CD14-positive monocyte (primary cell): ENCODE measurements around the gene UQCC2. TPM values are rescaled to one million over a fixed set of nuclear protein-coding genes. Genes with fewer than 3 reads are reported as not detected.

Source experiments
- DNase-seq, 3 donors: peaks; one replicate each; pipeline ENCODE4 v3.0.0-alpha.2; 2011 to 2022
- H2AFZ ChIP-seq: 2 replicates; pipeline ENCODE4 v1.6.0; 2012; ENCODE audit warnings: mild to moderate bottlenecking, low read depth, low read length, inconsistent platforms; ENCODE audit not compliant: insufficient read depth, poor library complexity, severe bottlenecking
- H3K27ac ChIP-seq, 2 donors: 1 replicate in 1 of 2; 2 replicates in 1 of 2; pipeline ENCODE4 v1.5.1; 2012 to 2013; ENCODE audit warnings: low read length in 2 of 2, control low read depth in 1 of 2, inconsistent platforms in 1 of 2, low read depth in 1 of 2, mild to moderate bottlenecking in 1 of 2
- H3K27me3 ChIP-seq, 2 donors: one replicate each; pipeline versions ENCODE4 v1.6.0 to v1.6.1; 2011 to 2013; ENCODE audit warnings: low read length in 2 of 2; ENCODE audit not compliant: control insufficient read depth in 2 of 2, insufficient read depth in 2 of 2
- H3K36me3 ChIP-seq, 2 donors: replicated peaks in 1 of 2; 1 replicate in 1 of 2; 2 replicates in 1 of 2; pipeline versions ENCODE4 v1.5.1 to v1.6.1; 2012 to 2013; ENCODE audit warnings: low read length in 2 of 2, control low read depth in 1 of 2, inconsistent platforms in 1 of 2, mild to moderate bottlenecking in 1 of 2; ENCODE audit not compliant: insufficient read depth in 2 of 2, control insufficient read depth in 1 of 2
- H3K4me1 ChIP-seq, 2 donors: 1 replicate in 1 of 2; 2 replicates in 1 of 2; pipeline versions ENCODE4 v1.5.1 to v1.6.1; 2012 to 2013; ENCODE audit warnings: low read length in 2 of 2, control low read depth in 1 of 2, inconsistent platforms in 1 of 2, mild to moderate bottlenecking in 1 of 2, moderate library complexity in 1 of 2; ENCODE audit not compliant: insufficient read depth in 2 of 2, control insufficient read depth in 1 of 2
- H3K4me2 ChIP-seq: replicated peaks from 2 replicates; pipeline ENCODE3; 2012; ENCODE audit warnings: low read length, moderate library complexity, mild to moderate bottlenecking; ENCODE audit not compliant: poor library complexity, severe bottlenecking; ENCODE audit errors: extremely low read depth
- H3K4me3 ChIP-seq, 3 experiments: fragments of 200-600 bp in 1 of 3; sonication (generic) in 1 of 3; replicated peaks in 1 of 3; 1 replicate in 2 of 3; 2 replicates in 1 of 3; pipeline ENCODE4 v1.5.1; 2011 to 2013; ENCODE audit warnings: low read length in 3 of 3, mild to moderate bottlenecking in 3 of 3, control low read depth in 2 of 3, low read depth in 2 of 3, inconsistent platforms in 1 of 3, moderate library complexity in 1 of 3
- H3K79me2 ChIP-seq: 2 replicates; pipeline ENCODE4 v1.6.0; 2012; ENCODE audit warnings: mild to moderate bottlenecking, control low read depth, inconsistent platforms, low read length, moderate library complexity; ENCODE audit not compliant: insufficient read depth
- H3K9ac ChIP-seq: 2 replicates; pipeline ENCODE4 v1.6.0; 2017; ENCODE audit warnings: low read length, mild to moderate bottlenecking; ENCODE audit not compliant: insufficient read depth, poor library complexity, severe bottlenecking
- H3K9me3 ChIP-seq, 2 donors: replicated peaks in 1 of 2; 1 replicate in 1 of 2; 2 replicates in 1 of 2; pipeline versions ENCODE4 v1.5.1 to v1.6.1; 2012 to 2013; ENCODE audit warnings: low read length in 2 of 2, control low read depth in 1 of 2; ENCODE audit not compliant: control insufficient read depth in 1 of 2, insufficient read depth in 1 of 2
- H4K20me1 ChIP-seq: 2 replicates; pipeline ENCODE4 v1.6.0; 2012; ENCODE audit warnings: mild to moderate bottlenecking, low read length, control low read depth, moderate library complexity; ENCODE audit not compliant: insufficient read depth
- H3K27ac Mint-ChIP-seq, 7 donors: one replicate each; pipeline ENCODE4 v1.8.0; 2020; ENCODE audit warnings: mild to moderate bottlenecking in 7 of 7, mixed read lengths in 7 of 7, moderate library complexity in 6 of 7, inconsistent platforms in 2 of 7
- H3K27me3 Mint-ChIP-seq, 3 donors: one replicate each; pipeline ENCODE4 v1.8.0; 2021 to 2022; ENCODE audit warnings: low read depth in 3 of 3, mild to moderate bottlenecking in 3 of 3, mixed read lengths in 3 of 3, moderate library complexity in 3 of 3, inconsistent platforms in 1 of 3
- H3K36me3 Mint-ChIP-seq, 2 donors: one replicate each; pipeline ENCODE4 v1.8.0; 2020; ENCODE audit warnings: mixed read lengths in 2 of 2, inconsistent platforms in 1 of 2, mild to moderate bottlenecking in 1 of 2
- H3K4me1 Mint-ChIP-seq: one replicate; pipeline ENCODE4 v1.8.0; 2020; ENCODE audit warnings: mild to moderate bottlenecking, mixed read lengths
- H3K4me3 Mint-ChIP-seq, 2 donors: one replicate each; pipeline ENCODE4 v1.8.0; 2020; ENCODE audit warnings: mild to moderate bottlenecking in 2 of 2, mixed read lengths in 2 of 2, moderate library complexity in 1 of 2
- H3K9me3 Mint-ChIP-seq, 7 donors: one replicate each; pipeline ENCODE4 v1.8.0; 2020 to 2022; ENCODE audit warnings: mixed read lengths in 7 of 7, mild to moderate bottlenecking in 6 of 7, moderate library complexity in 6 of 7, inconsistent platforms in 2 of 7
- CTCF ChIP-seq: fragments of 200-600 bp; IDR thresholded peaks from one replicate; pipeline ENCODE4 v1.8.0; 2022; ENCODE audit warnings: antibody characterized with exemption, mild to moderate bottlenecking
- WGBS: methylation state at CpG from one replicate; pipeline ENCODE4 v1.1.5; 2013; ENCODE audit warnings: missing lambda C conversion rate; ENCODE audit not compliant: insufficient coverage; 5-methylcytosine and 5-hydroxymethylcytosine counted together
- intact Hi-C, 2 donors: fragments of 100-400 bp; cut with micrococcal nuclease; formaldehyde crosslinking; loops; one replicate each; pipeline versions ENCODE4 v1.15.0 to v1.15.1; 2023
- polyA plus RNA-seq, 3 donors: library from polyadenylated mRNA; depleted of rRNA in 1 of 3; unstranded in 2 of 3; stranded (reverse) in 1 of 3; fragments of 300-500 nt in 2 of 3; fragments of >200 nt in 1 of 3; fragmentation: Illumina TruSeq in 2 of 3; gene quantifications; 1 replicate in 2 of 3; 2 replicates in 1 of 3; pipeline ENCODE4 v1.2.3, GENCODE V29; 2012 to 2021

UQCC2 gene
- polyA plus RNA-seq, 3 donors: 10.3 to 39.3 (median 37.2) TPM

- Mint-ChIP-seq H3K9me3 (no peaks in the 10 kb centered on the region), H3K27me3 (peaks cover 0 to 4% (median 0%) of the 10 kb centered on the region in 3 donors), H3K4me1 (peaks cover 18% of the 10 kb centered on the region), H3K27ac (peak overlapping the region in 2 of 7 donors; percentile 45 to 74), H3K4me3 (no peak overlapping the region), H3K36me3 (peaks cover 47 to 62% of the 10 kb centered on the region in 2 donors)
- Histone ChIP-seq H4K20me1 (no peaks in the 10 kb centered on the region), H3K36me3 (peaks cover 18 to 37% of the 10 kb centered on the region in 2 donors), H3K79me2 (no peaks in the 10 kb centered on the region), H3K27ac (no peak overlapping the region), H3K9ac (peak overlapping the region; percentile 21), H2AFZ (no peak overlapping the region), H3K27me3 (no peaks in the 10 kb centered on the region), H3K9me3 (no peaks in the 10 kb centered on the region), H3K4me3 (no peak overlapping the region), H3K4me1 (peaks cover 4 to 10% of the 10 kb centered on the region in 2 donors), H3K4me2 (no peak overlapping the region)
- no peak for DNase-seq
- TF ChIP-seq CTCF: no peak
- intact Hi-C loops: no loop called here
- 74% methylated on average over 20 of the region's 28 CpGs for WGBS
Observed at GRCh38 chr6:33693186-33694105, 18.1 kb downstream of the UQCC2 start.

- Histone ChIP-seq H3K4me2 (no peak overlapping the region), H3K4me3 (no peak overlapping the region), H3K4me1 (peaks cover 4 to 10% of the 10 kb centered on the region in 2 donors), H3K79me2 (no peaks in the 10 kb centered on the region), H3K36me3 (peaks cover 14 to 30% of the 10 kb centered on the region in 2 donors), H3K9ac (peak overlapping the region; percentile 21), H4K20me1 (no peaks in the 10 kb centered on the region), H2AFZ (no peak overlapping the region), H3K27ac (no peak overlapping the region), H3K9me3 (no peaks in the 10 kb centered on the region), H3K27me3 (no peaks in the 10 kb centered on the region)
- WGBS: 0% methylated on average over 9 of the region's 10 CpGs
- intact Hi-C loops: no loop called here
- Mint-ChIP-seq H3K4me1 (peaks cover 18% of the 10 kb centered on the region), H3K36me3 (peaks cover 40 to 56% of the 10 kb centered on the region in 2 donors), H3K27ac (peak overlapping the region in 6 of 7 donors; percentile 5 to 82 (median 58)), H3K27me3 (peaks cover 0 to 4% (median 0%) of the 10 kb centered on the region in 3 donors), H3K9me3 (no peaks in the 10 kb centered on the region), H3K4me3 (no peak overlapping the region)
- DNase-seq: peak in 2 of 3 donors; percentile 10 to 51
- TF ChIP-seq CTCF: no peak
Observed at GRCh38 chr6:33692760-33693158, 18.7 kb downstream of the UQCC2 start.
